GM12878 (cell line): ENCODE data around the gene SLCO6A1. TPM values are rescaled to one million over a fixed set of nuclear protein-coding genes. Genes with fewer than 3 reads are reported as not detected.

Source experiments
- ATAC-seq: fragments of 200-7000 bp; cut with Tn5 transposase; 3 replicates; pipeline ENCODE4 v1.9.1; 2020; ENCODE audit warnings: mild to moderate bottlenecking, moderate library complexity
- BruUV-seq: library from RNA; stranded (reverse); fragments of 400-500 nt; replicated peaks from 2 replicates; lab custom pipeline; 2021; lab: Mats Ljungman, UMichigan
- CTCF ChIA-PET: fragments of 300-600 bp; sonication (Branson Sonifier 250); formaldehyde crosslinking; extraction: SDS; loops from one replicate; lab custom pipeline; 2021; ENCODE audit warnings: inconsistent platforms; lab: Yijun Ruan, JAX
- POLR2A ChIA-PET: fragments of 350-600 bp; formaldehyde crosslinking; extraction: SDS; loops from one replicate; lab custom pipeline; 2021; ENCODE audit warnings: inconsistent platforms; lab: Charles Lee
- RAD21 ChIA-PET: fragments of 300-600 bp; sonication (Branson Sonifier 250); formaldehyde crosslinking; loops from one replicate; lab custom pipeline; 2023; ENCODE audit warnings: antibody characterized with exemption; ENCODE audit not compliant: unreplicated experiment; lab: Charles Lee
- SMC1A ChIA-PET: fragments of 300-600 bp; sonication (Branson Sonifier 250); formaldehyde crosslinking; loops from one replicate; lab custom pipeline; 2023; ENCODE audit not compliant: unreplicated experiment, uncharacterized antibody; lab: Charles Lee
- DNase-seq: peaks from one replicate; pipeline ENCODE4 v3.0.0-alpha.2; 2011; ENCODE audit warnings: low read depth, low spot score
- FAIRE-seq: peaks from 3 replicates; lab custom pipeline; 2011; peaks lifted over from hg19 to GRCh38; lab: Jason Lieb, UNC
- H2AFZ ChIP-seq: 2 replicates; pipeline ENCODE4 v1.6.0; 2011; ENCODE audit warnings: low read depth, low read length, control low read depth; ENCODE audit not compliant: control insufficient read depth
- H3K27ac ChIP-seq: 2 replicates; pipeline ENCODE4 v1.5.1; 2011; ENCODE audit warnings: control low read depth; ENCODE audit not compliant: control insufficient read depth, insufficient read depth
- H3K27me3 ChIP-seq, 2 experiments: replicated peaks in 1 of 2; 2 replicates each; pipeline versions ENCODE4 v1.6.0 to v1.6.1; 2011; ENCODE audit warnings: low read length in 1 of 2; ENCODE audit not compliant: control insufficient read depth in 2 of 2, insufficient read depth in 2 of 2
- H3K36me3 ChIP-seq, 2 experiments: 2 replicates each; pipeline ENCODE4 v1.5.1; 2011; ENCODE audit warnings: low read length in 1 of 2; ENCODE audit not compliant: control insufficient read depth in 2 of 2, insufficient read depth in 2 of 2
- H3K4me1 ChIP-seq: 2 replicates; pipeline ENCODE4 v1.6.1; 2011; ENCODE audit warnings: mild to moderate bottlenecking, low read length, moderate library complexity, mixed read lengths; ENCODE audit not compliant: control insufficient read depth, insufficient read depth
- H3K4me2 ChIP-seq: 2 replicates; pipeline ENCODE4 v1.6.0; 2011; ENCODE audit warnings: control low read depth; ENCODE audit not compliant: control insufficient read depth, insufficient read depth
- H3K4me3 ChIP-seq: fragments of 200-600 bp; sonication (generic); 2 replicates; pipeline ENCODE4 v1.5.1; 2016
- H3K79me2 ChIP-seq: 2 replicates; pipeline ENCODE4 v1.6.0; 2011; ENCODE audit warnings: low read length; ENCODE audit not compliant: control insufficient read depth, insufficient read depth
- H3K9ac ChIP-seq: 2 replicates; pipeline ENCODE4 v1.8.0; 2011; ENCODE audit warnings: low read length, control low read depth, mixed read lengths; ENCODE audit not compliant: control insufficient read depth, insufficient read depth
- H3K9me3 ChIP-seq: replicated peaks from 3 replicates; pipeline ENCODE4 v1.5.1; 2011; ENCODE audit warnings: mild to moderate bottlenecking, low read length; ENCODE audit not compliant: control insufficient read depth, insufficient read depth
- H4K20me1 ChIP-seq: 2 replicates; pipeline ENCODE4 v1.6.0; 2011; ENCODE audit not compliant: control insufficient read depth, insufficient read depth
- BCL3 ChIP-seq: IDR thresholded peaks from 2 replicates; pipeline ENCODE4 v1.6.1; 2011; ENCODE audit warnings: borderline replicate concordance, low read depth, mild to moderate bottlenecking, moderate library complexity, low read length; ENCODE audit not compliant: insufficient read depth, poor library complexity, severe bottlenecking
- FOXM1 ChIP-seq: IDR thresholded peaks from 2 replicates; pipeline ENCODE4 v1.6.1; 2012; ENCODE audit warnings: low read depth, mild to moderate bottlenecking, inconsistent platforms, low read length, moderate library complexity
- HDGF ChIP-seq: fragments of 450-650 bp; IDR thresholded peaks from 2 replicates; pipeline ENCODE4 v1.6.1; 2016; ENCODE audit warnings: antibody characterized with exemption
- IRF3 ChIP-seq: fragments of 450-650 bp; IDR thresholded peaks from 2 replicates; pipeline ENCODE4 v1.6.1; 2014; ENCODE audit warnings: mild to moderate bottlenecking
- JUND ChIP-seq: IDR thresholded peaks from 2 replicates; pipeline ENCODE4 v1.6.1; 2012; ENCODE audit warnings: low read depth, mild to moderate bottlenecking, low read length, improper control_type of control experiment, moderate library complexity
- NFIC ChIP-seq: IDR thresholded peaks from 2 replicates; pipeline ENCODE4 v1.6.1; 2012; ENCODE audit warnings: low read depth, mild to moderate bottlenecking, inconsistent platforms, low read length, moderate library complexity
- POLR2A ChIP-seq: IDR thresholded peaks from 2 replicates; pipeline ENCODE4 v1.6.1; 2011; ENCODE audit warnings: low read depth, mild to moderate bottlenecking, low read length
- RAD21 ChIP-seq: IDR thresholded peaks from 2 replicates; pipeline ENCODE4 v1.6.1; 2011; ENCODE audit warnings: mild to moderate bottlenecking, low read depth, low read length, moderate library complexity; ENCODE audit not compliant: insufficient read depth
- RB1 ChIP-seq: fragments of 450-650 bp; formaldehyde crosslinking; IDR thresholded peaks from 2 replicates; pipeline ENCODE4 v1.6.1; 2017; ENCODE audit warnings: mild to moderate bottlenecking, borderline replicate concordance
- SMAD1 ChIP-seq: fragments of 450-650 bp; IDR thresholded peaks from 2 replicates; pipeline ENCODE4 v1.6.1; 2018; ENCODE audit warnings: mild to moderate bottlenecking, low read depth; ENCODE audit not compliant: partially characterized antibody
- SMAD5 ChIP-seq: IDR thresholded peaks from 2 replicates; pipeline ENCODE4 v1.6.1; 2016; ENCODE audit warnings: antibody characterized with exemption, low read depth
- WRNIP1 ChIP-seq: IDR thresholded peaks from 2 replicates; pipeline ENCODE4 v1.6.1; 2011; ENCODE audit warnings: low read depth, low read length, improper control_type of control experiment, borderline replicate concordance
- WGBS: methylation state at CpG from one replicate; pipeline ENCODE4 v1.1.6; 2016; ENCODE audit warnings: low lambda C conversion rate; ENCODE audit not compliant: insufficient replicate concordance, insufficient coverage; ENCODE audit errors: missing lambda C conversion rate; 5-methylcytosine and 5-hydroxymethylcytosine counted together
- in situ Hi-C: fragments of 300-500 bp; cut with MboI; formaldehyde crosslinking; loops from 9 replicates; pipeline ENCODE4 v1.14.3; 2018; ENCODE audit warnings: mixed read lengths
- intact Hi-C: fragments of 100-400 bp; cut with micrococcal nuclease; formaldehyde crosslinking; loops from one replicate; pipeline ENCODE4 v1.14.2; 2022; ENCODE audit not compliant: unreplicated experiment
- polyA plus RNA-seq, 11 experiments: library from polyadenylated mRNA; depleted of rRNA in 4 of 11; unstranded in 6 of 11; stranded (reverse) in 5 of 11; fragments of >200 nt; fragmentation: Nextera tagmentation in 4 of 11; fragmentation: Illumina TruSeq in 1 of 11; extraction: Ambion mirVana in 4 of 11; extraction: Trizol in 1 of 11; gene quantifications; 1 replicate in 1 of 11; 2 replicates in 10 of 11; pipeline versions ENCODE4 v1.2.1 to v1.2.3, GENCODE V29; 2011 to 2016; ENCODE audit warnings: inconsistent platforms in 2 of 11, missing spikeins in 2 of 11, low read depth in 1 of 11
- total RNA-seq, 4 experiments: library from RNA; depleted of rRNA in 3 of 4; stranded (reverse); fragments of >200 nt in 3 of 4; fragmentation: Illumina TruSeq in 1 of 4; extraction: Trizol in 1 of 4; gene quantifications; 2 replicates each; pipeline versions ENCODE4 v1.2.1 to v1.2.3, GENCODE V29; 2013 to 2021

The SLCO6A1 gene
- total and polyA plus RNA-seq, 10 of the 15 experiments (the other 5 are each of a cell fraction or from before 2014, with no cell fraction given) = not detected

GRCh38 chr5:102545175-102545574, 46.4 kb upstream of the SLCO6A1 start (continued):
- no peak for TF ChIP-seq BCL3
- no peak for TF ChIP-seq FOXM1
- no peak for TF ChIP-seq HDGF
- TF ChIP-seq RB1 = no peak
- peak; percentile 46 for TF ChIP-seq RAD21
- TF ChIP-seq NFIC = no peak
- no peak for TF ChIP-seq JUND

GRCh38 chr5:102542057-102542456, 43.3 kb upstream of the SLCO6A1 start:
- no peak for FAIRE-seq
- no peak for ATAC-seq
- no TSS peak for BruUV-seq

More at GRCh38 chr5:102542057-102542456, 43.3 kb upstream of the SLCO6A1 start:
- Histone ChIP-seq H3K27ac (no peak overlapping the region), H3K4me2 (no peak overlapping the region), H3K79me2 (no peaks in the 10 kb centered on the region), H3K9ac (no peak overlapping the region), H2AFZ (no peak overlapping the region), H3K4me3 (no peak overlapping the region), H3K36me3 (no peaks in the 10 kb centered on the region), H3K9me3 (no peaks in the 10 kb centered on the region), H3K27me3 (no peaks in the 10 kb centered on the region), H3K4me1 (no peaks in the 10 kb centered on the region)
- SMC1A ChIA-PET = interaction anchor here (1.6 kb wide), 1 partner anchor 9 kb away, joined by 4 read pairs; no protein-coding TSS in a partner anchor
- intact Hi-C loops = no loop called here
- CTCF ChIA-PET = interaction anchor here (0.7 to 2.8 kb wide), 2 partner anchors 11 to 140 kb away, joined by 3 to 9 read pairs; no protein-coding TSS in a partner anchor
- 0% methylated on average over 1 of the region's 1 CpG for WGBS
- RAD21 ChIA-PET = no interaction called here
- POLR2A ChIA-PET = no interaction called here
- in situ Hi-C loops = no loop called here
- no peak for TF ChIP-seq SMAD1
- TF ChIP-seq IRF3 = no peak
- no peak for TF ChIP-seq SMAD5
- no peak for TF ChIP-seq WRNIP1
- TF ChIP-seq POLR2A = no peak
- TF ChIP-seq, all 136 proteins: peak for 0
- no peaks in the 10 kb centered on the region for H4K20me1 ChIP-seq
- no peak for DNase-seq
